ENCODE measurements around the gene ZBTB16.

ZBTB16 gene

DNA sequence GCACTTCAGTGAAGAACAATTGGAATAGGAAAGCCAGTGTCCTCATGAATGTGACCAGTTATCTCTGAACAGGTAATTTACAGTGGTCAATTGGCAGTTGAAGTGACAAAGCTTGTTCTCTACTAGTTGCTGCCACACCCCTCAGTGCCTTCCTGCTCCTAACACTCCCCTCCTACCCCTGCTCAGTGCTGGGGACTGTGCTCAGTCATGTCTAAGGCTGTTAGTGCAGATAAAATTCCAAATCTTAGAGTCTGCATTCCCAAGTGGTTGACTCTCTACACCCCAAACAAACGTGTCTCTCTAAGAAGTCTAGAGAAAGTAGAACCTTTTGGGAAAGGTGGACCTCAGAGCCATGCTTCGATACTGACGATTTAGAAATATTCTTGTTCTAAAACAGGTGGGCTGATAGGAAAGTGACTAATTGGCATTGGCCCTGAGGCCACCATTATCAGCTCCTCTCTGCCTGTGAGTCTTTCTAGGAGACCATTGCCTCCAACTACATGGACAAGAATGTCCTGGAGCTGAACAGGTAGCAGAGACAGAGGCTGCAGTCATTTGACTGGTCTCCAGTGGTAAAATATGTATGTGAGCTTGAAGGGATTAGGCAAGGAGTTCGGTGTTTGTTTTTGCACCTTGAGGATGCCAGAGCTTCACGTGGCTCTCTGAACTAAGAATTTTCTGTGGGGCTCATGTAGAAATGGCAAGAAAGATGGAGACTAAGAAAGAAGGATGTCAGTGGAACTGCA lies 214.6 kb downstream of the ZBTB16 start:
- no peak overlapping the region for H3K4me3 ChIP-seq (replicated peaks; ENCODE audit: insufficient read depth, low read length)
- peaks cover 21% of the 10 kb centered on the region for H3K27me3 ChIP-seq (ENCODE audit: insufficient read depth, poor library complexity, severe bottlenecking)
- no peak for DNase-seq (ENCODE audit: low read depth in 1 of 2, low spot score in 1 of 2)
- no peak overlapping the region for H3K27ac ChIP-seq (replicated peaks)
- TF ChIP-seq POLR2AphosphoS5 (IDR thresholded peaks at IDR 0.05; ENCODE audit: low read depth) (no peak), SPI1 (IDR thresholded peaks at IDR 0.05; ENCODE audit: borderline replicate concordance, low read depth) (no peak), GABPA (IDR thresholded peaks at IDR 0.05; ENCODE audit: low read depth) (no peak)
- TF ChIP-seq, protein P1, sequence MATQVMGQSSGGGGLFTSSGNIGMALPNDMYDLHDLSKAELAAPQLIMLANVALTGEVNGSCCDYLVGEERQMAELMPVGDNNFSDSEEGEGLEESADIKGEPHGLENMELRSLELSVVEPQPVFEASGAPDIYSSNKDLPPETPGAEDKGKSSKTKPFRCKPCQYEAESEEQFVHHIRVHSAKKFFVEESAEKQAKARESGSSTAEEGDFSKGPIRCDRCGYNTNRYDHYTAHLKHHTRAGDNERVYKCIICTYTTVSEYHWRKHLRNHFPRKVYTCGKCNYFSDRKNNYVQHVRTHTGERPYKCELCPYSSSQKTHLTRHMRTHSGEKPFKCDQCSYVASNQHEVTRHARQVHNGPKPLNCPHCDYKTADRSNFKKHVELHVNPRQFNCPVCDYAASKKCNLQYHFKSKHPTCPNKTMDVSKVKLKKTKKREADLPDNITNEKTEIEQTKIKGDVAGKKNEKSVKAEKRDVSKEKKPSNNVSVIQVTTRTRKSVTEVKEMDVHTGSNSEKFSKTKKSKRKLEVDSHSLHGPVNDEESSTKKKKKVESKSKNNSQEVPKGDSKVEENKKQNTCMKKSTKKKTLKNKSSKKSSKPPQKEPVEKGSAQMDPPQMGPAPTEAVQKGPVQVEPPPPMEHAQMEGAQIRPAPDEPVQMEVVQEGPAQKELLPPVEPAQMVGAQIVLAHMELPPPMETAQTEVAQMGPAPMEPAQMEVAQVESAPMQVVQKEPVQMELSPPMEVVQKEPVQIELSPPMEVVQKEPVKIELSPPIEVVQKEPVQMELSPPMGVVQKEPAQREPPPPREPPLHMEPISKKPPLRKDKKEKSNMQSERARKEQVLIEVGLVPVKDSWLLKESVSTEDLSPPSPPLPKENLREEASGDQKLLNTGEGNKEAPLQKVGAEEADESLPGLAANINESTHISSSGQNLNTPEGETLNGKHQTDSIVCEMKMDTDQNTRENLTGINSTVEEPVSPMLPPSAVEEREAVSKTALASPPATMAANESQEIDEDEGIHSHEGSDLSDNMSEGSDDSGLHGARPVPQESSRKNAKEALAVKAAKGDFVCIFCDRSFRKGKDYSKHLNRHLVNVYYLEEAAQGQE (IDR thresholded peaks at IDR 0.05; ENCODE audit: insufficient replicate concordance, low read depth) = no peak
- TF ChIP-seq, protein P2, sequence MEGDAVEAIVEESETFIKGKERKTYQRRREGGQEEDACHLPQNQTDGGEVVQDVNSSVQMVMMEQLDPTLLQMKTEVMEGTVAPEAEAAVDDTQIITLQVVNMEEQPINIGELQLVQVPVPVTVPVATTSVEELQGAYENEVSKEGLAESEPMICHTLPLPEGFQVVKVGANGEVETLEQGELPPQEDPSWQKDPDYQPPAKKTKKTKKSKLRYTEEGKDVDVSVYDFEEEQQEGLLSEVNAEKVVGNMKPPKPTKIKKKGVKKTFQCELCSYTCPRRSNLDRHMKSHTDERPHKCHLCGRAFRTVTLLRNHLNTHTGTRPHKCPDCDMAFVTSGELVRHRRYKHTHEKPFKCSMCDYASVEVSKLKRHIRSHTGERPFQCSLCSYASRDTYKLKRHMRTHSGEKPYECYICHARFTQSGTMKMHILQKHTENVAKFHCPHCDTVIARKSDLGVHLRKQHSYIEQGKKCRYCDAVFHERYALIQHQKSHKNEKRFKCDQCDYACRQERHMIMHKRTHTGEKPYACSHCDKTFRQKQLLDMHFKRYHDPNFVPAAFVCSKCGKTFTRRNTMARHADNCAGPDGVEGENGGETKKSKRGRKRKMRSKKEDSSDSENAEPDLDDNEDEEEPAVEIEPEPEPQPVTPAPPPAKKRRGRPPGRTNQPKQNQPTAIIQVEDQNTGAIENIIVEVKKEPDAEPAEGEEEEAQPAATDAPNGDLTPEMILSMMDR (IDR thresholded peaks at IDR 0.05; ENCODE audit: insufficient read depth, low read length) = no peak

DNA sequence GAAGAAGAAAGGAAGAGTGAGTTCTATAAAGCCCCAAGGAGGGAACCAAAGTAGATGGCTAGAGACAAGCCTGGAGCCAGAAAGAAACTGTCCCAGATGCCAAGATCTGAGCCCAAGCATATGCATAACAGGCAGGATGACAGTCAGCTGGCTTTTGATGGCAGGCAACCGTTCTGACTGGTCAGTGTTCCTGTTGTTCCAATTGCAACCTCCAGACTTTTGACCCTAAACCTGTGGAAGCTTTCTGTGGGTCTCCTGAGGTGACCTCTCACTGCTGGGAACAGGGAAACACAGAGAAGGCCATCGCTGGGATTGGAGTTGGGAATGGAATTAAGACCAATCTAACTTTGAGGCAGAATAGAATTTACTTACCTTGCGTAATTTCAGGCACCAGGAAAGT lies 215.1 kb downstream of the ZBTB16 start:
- H3K4me3 ChIP-seq (replicated peaks; ENCODE audit: insufficient read depth, low read length) = no peak overlapping the region
- H3K27ac ChIP-seq (replicated peaks) = no peak overlapping the region
- DNase-seq (ENCODE audit: low read depth in 1 of 2, low spot score in 1 of 2) = no peak
- peaks cover 21% of the 10 kb centered on the region for H3K27me3 ChIP-seq (ENCODE audit: insufficient read depth, poor library complexity, severe bottlenecking)
- TF ChIP-seq SPI1 (IDR thresholded peaks at IDR 0.05; ENCODE audit: borderline replicate concordance, low read depth) = no peak
- TF ChIP-seq GABPA (IDR thresholded peaks at IDR 0.05; ENCODE audit: low read depth) = no peak
- TF ChIP-seq POLR2AphosphoS5 (IDR thresholded peaks at IDR 0.05; ENCODE audit: low read depth) = no peak
- TF ChIP-seq, protein P2 (IDR thresholded peaks at IDR 0.05; ENCODE audit: insufficient read depth, low read length) = no peak
- TF ChIP-seq, protein P1 (IDR thresholded peaks at IDR 0.05; ENCODE audit: insufficient replicate concordance, low read depth) = no peak

DNA sequence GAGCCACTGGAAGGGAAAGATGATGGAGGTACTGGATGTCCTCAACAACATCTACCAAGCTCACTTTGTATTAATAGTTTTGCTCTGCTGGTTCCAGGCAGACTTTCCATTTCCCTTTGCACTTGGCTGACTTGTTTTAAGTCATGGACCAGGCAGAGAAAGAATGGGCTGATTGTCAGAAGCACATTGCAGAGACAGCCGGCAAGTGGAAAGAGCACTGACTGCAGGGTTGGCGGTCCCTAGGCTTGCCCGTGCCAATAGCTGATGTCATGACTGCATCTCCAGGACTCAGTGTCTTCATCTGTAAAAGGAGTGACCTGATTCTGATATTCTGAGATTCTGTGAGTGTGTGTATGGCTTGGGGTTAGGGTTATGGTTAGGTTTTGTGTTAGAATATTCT lies 215.8 kb downstream of the ZBTB16 start:
- Histone ChIP-seq H3K4me3 (replicated peaks; ENCODE audit: insufficient read depth, low read length) (no peak overlapping the region), H3K27me3 (ENCODE audit: insufficient read depth, poor library complexity, severe bottlenecking) (peaks cover 21% of the 10 kb centered on the region), H3K27ac (replicated peaks) (no peak overlapping the region)
- no peak for DNase-seq (ENCODE audit: low read depth in 1 of 2, low spot score in 1 of 2)
- TF ChIP-seq, protein P1 (IDR thresholded peaks at IDR 0.05; ENCODE audit: insufficient replicate concordance, low read depth) = no peak
- TF ChIP-seq GABPA (IDR thresholded peaks at IDR 0.05; ENCODE audit: low read depth) (no peak), POLR2AphosphoS5 (IDR thresholded peaks at IDR 0.05; ENCODE audit: low read depth) (no peak), SPI1 (IDR thresholded peaks at IDR 0.05; ENCODE audit: borderline replicate concordance, low read depth) (no peak)
- TF ChIP-seq, protein P2 (IDR thresholded peaks at IDR 0.05; ENCODE audit: insufficient read depth, low read length) = no peak

Measured in HL-60 (cell line).